Kidney (tissue), 14 donors: ENCODE measurements around the gene PHACTR3. TPM values are rescaled to one million over a fixed set of nuclear protein-coding genes. Genes with fewer than 3 reads are reported as not detected.

Experiments used
- DNase-seq, 5 donors: peaks; one replicate each; pipeline ENCODE4 v3.0.0-alpha.2; 2013 to 2020
- FAIRE-seq: peaks from 2 replicates; lab custom pipeline; 2012; peaks lifted over from hg19 to GRCh38; lab: Jason Lieb, UNC
- H3K27ac ChIP-seq, 2 donors: one replicate each; pipeline ENCODE4 v1.7.0; 2013; ENCODE audit warnings: low read depth in 2 of 2, low read length in 2 of 2, inconsistent platforms in 1 of 2
- H3K27me3 ChIP-seq: one replicate; pipeline ENCODE4 v1.7.1; 2013; ENCODE audit warnings: low read length, inconsistent platforms; ENCODE audit not compliant: control insufficient read depth, insufficient read depth
- H3K36me3 ChIP-seq, 3 donors: one replicate each; pipeline versions ENCODE4 v1.7.0 to v1.7.1; 2013; ENCODE audit warnings: low read length in 3 of 3, control low read depth in 1 of 3, inconsistent platforms in 1 of 3; ENCODE audit not compliant: insufficient read depth in 3 of 3, control insufficient read depth in 2 of 3
- H3K4me1 ChIP-seq, 3 donors: one replicate each; pipeline versions ENCODE4 v1.7.0 to v1.7.1; 2013; ENCODE audit warnings: low read length in 3 of 3, inconsistent platforms in 1 of 3, low read depth in 1 of 3; ENCODE audit not compliant: control insufficient read depth in 2 of 3, insufficient read depth in 2 of 3
- H3K4me3 ChIP-seq, 3 donors: one replicate each; pipeline versions ENCODE4 v1.7.0 to v1.8.1; 2013; ENCODE audit warnings: low read length in 3 of 3, control low read depth in 1 of 3, inconsistent platforms in 1 of 3
- H3K9ac ChIP-seq, 3 donors: one replicate each; pipeline versions ENCODE4 v1.7.0 to v1.7.1; 2013; ENCODE audit warnings: low read length in 3 of 3, control low read depth in 1 of 3, inconsistent platforms in 1 of 3
- H3K9me3 ChIP-seq, 3 donors: one replicate each; pipeline versions ENCODE4 v1.7.0 to v1.7.1; 2013; ENCODE audit warnings: low read length in 3 of 3, control low read depth in 1 of 3, inconsistent platforms in 1 of 3; ENCODE audit not compliant: control insufficient read depth in 2 of 3, insufficient read depth in 1 of 3
- intact Hi-C: fragments of 100-400 bp; cut with DNase I; formaldehyde crosslinking; loops from one replicate; pipeline ENCODE4 v1.11.1; 2022
- polyA plus RNA-seq: library from polyadenylated mRNA; stranded (reverse); fragments of 350-450 nt; fragmentation: Illumina TruSeq; extraction: RNeasy Lipid Tissue Mini Kit (QIAGEN cat#74804); gene quantifications from one replicate; pipeline ENCODE4 v1.2.3, GENCODE V29; 2014; ENCODE audit warnings: low read depth, low replicate concordance; ENCODE audit not compliant: insufficient read depth
- total RNA-seq: library from RNA; stranded (reverse); fragmentation: NEBNext Ultra II Directional; extraction: Animal tissue kit (Norgen Biotek cat#: 25700); gene quantifications from one replicate; pipeline ENCODE4 v1.2.1, GENCODE V29; 2021
- TF ChIP-seq, protein P1 (sequence below): IDR thresholded peaks from 3 replicates; pipeline ENCODE4 v1.5.1; 2012; ENCODE audit warnings: mild to moderate bottlenecking, moderate library complexity, borderline replicate concordance; ENCODE audit not compliant: insufficient read depth; ENCODE audit errors: extremely low read depth
- donor health status: control.
- donor health status: control.
- donor health status: control.
- donor health status: control.
- donor health status: control.
- donor health status: DM: yes; HTN: yes; CAD: no.
- donor health status: Normal renal cell carcinoma (clear cell type).

Gene PHACTR3
- total and polyA plus RNA-seq, 2 donors from 2014 or later, result 1.7 to 12.3 TPM

DNA sequence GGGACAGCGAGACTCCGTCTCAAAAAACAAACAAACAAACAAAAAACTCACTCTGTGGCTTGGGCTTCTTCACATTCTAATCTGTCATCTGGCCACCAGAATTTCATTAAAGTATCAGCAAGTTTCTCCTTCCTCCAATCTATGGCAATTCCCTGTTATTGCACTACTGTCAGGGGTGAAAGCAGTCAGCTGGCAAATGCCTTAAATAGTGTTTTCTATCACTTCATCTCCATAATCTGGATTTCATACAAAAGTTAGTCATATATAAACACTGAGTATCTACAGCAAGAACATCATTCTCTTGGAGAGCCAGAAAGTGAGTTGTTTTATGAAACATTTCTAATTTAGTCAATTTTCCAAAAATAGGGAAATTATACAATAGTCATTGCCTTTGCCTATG is 56.1 kb downstream of the PHACTR3 start:
- Histone ChIP-seq H3K27me3 (no peaks in the 10 kb centered on the region), H3K27ac (no peak overlapping the region), H3K4me1 (no peaks in the 10 kb centered on the region), H3K9me3 (peaks cover 0 to 23% (median 10%) of the 10 kb centered on the region in 3 donors), H3K36me3 (no peaks in the 10 kb centered on the region), H3K9ac (no peak overlapping the region), H3K4me3 (no peak overlapping the region)
- intact Hi-C loops, result no loop called here
- FAIRE-seq (no peak), DNase-seq (no peak)
- TF ChIP-seq, protein P1, sequence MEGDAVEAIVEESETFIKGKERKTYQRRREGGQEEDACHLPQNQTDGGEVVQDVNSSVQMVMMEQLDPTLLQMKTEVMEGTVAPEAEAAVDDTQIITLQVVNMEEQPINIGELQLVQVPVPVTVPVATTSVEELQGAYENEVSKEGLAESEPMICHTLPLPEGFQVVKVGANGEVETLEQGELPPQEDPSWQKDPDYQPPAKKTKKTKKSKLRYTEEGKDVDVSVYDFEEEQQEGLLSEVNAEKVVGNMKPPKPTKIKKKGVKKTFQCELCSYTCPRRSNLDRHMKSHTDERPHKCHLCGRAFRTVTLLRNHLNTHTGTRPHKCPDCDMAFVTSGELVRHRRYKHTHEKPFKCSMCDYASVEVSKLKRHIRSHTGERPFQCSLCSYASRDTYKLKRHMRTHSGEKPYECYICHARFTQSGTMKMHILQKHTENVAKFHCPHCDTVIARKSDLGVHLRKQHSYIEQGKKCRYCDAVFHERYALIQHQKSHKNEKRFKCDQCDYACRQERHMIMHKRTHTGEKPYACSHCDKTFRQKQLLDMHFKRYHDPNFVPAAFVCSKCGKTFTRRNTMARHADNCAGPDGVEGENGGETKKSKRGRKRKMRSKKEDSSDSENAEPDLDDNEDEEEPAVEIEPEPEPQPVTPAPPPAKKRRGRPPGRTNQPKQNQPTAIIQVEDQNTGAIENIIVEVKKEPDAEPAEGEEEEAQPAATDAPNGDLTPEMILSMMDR, result no peak

DNA sequence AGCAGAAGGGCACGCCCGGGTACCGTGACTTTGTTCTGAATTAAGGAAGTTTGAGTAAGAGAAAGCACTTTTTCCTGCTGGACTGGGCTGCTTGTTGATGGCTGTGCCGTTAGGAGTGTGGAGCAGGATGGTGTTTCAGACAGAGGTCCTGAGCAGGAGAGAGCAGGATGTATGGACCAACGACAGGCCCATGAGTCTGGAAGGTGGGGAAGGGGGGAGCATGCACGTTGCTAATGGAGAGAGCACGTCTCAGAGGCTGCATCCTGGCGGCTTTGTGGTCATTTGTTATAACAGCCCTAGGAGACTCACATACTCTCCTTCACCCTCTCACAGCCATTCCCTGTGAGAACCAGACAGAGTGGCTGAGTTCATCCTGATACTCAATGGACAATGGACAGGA is 56.8 kb downstream of the PHACTR3 start:
- H3K4me1 ChIP-seq, result no peaks in the 10 kb centered on the region
- H3K27ac ChIP-seq, result no peak overlapping the region
- peaks cover 0 to 19% (median 10%) of the 10 kb centered on the region in 3 donors for H3K9me3 ChIP-seq
- no peak overlapping the region for H3K4me3 ChIP-seq
- TF ChIP-seq, protein P1, result no peak
- intact Hi-C loops, result no loop called here
- no peaks in the 10 kb centered on the region for H3K36me3 ChIP-seq
- no peak for DNase-seq
- H3K27me3 ChIP-seq, result no peaks in the 10 kb centered on the region
- FAIRE-seq, result no peak
- no peak overlapping the region for H3K9ac ChIP-seq

DNA sequence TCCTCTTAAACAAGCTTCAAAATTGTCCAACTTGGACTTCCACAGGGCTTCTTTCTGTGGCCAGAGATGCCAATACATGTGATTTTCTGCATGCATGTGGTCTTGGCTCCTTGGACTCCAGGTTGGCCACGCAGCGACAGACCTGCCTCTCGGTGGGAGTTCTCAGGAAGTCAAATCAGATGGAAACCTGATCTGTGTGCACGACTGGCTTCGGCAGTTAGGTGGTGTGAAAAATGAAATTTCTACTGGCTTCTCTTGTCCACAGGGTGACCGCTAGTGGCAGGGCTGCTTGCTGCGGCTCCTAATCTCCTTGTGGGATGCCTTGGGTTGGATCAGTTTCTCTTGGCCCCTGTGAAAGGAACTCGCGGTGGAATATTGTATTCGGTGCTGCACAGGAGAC is 57.3 kb downstream of the PHACTR3 start:
- TF ChIP-seq, protein P1, result no peak
- no peaks in the 10 kb centered on the region for H3K27me3 ChIP-seq
- no peak for FAIRE-seq

DNA sequence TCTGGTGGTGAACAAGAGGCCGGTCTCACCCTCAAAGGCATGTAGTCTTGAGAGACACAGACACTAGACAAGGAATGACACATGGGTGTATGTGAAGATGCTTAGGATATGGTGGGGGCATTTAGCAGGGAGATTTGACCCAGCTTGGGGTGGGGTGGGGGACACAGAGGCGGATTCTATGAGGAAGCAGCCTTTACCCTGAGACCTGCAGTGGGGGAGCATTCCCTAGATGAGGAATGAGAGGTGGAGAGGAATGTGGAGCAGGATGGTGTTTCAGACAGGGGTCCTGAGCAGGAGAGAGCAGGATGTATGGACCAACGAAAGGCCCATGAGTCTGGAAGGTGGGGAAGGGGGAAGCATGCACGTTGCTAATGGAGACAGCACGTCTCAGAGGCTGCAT is 57.8 kb downstream of the PHACTR3 start:
- H3K36me3 ChIP-seq, result no peaks in the 10 kb centered on the region
- no peak overlapping the region for H3K27ac ChIP-seq
- no peaks in the 10 kb centered on the region for H3K27me3 ChIP-seq
- H3K4me3 ChIP-seq, result no peak overlapping the region
- FAIRE-seq (no peak), DNase-seq (no peak)
- TF ChIP-seq, protein P1, result no peak
- intact Hi-C loops, result no loop called here
- peaks cover 0 to 12% (median 7%) of the 10 kb centered on the region in 3 donors for H3K9me3 ChIP-seq
- H3K9ac ChIP-seq, result no peak overlapping the region
- no peaks in the 10 kb centered on the region for H3K4me1 ChIP-seq

More for the DNA sequence above, 57.3 kb downstream of the PHACTR3 start:
- Histone ChIP-seq H3K27ac (no peak overlapping the region), H3K9ac (no peak overlapping the region), H3K36me3 (no peaks in the 10 kb centered on the region), H3K4me3 (no peak overlapping the region), H3K9me3 (peaks cover 0 to 15% (median 10%) of the 10 kb centered on the region in 3 donors), H3K4me1 (no peaks in the 10 kb centered on the region)
- intact Hi-C loops, result no loop called here
- DNase-seq, result no peak
